Endometrial microvascular endothelial cells (primary cell): ENCODE results near the gene AHDC1. TPM values are rescaled to one million over a fixed set of nuclear protein-coding genes. Genes with fewer than 3 reads are reported as not detected.
"Not testable (repeated sequence)": the region's sequence is repeated elsewhere in the genome, so short reads cannot be mapped to it uniquely, and the experiment has no call there.

Source experiments
- in situ Hi-C: cut with HindIII; loops from 2 replicates; pipeline ENCODE4 v1.10.0; 2017; ENCODE audit warnings: low sequenced_read_pairs, low pct_unique_long_range_greater_than_20kb; ENCODE audit errors: inconsistent ontology term
- total RNA-seq: library from RNA; depleted of rRNA; stranded (reverse); fragments of >200 nt; gene quantifications from one replicate; pipeline ENCODE4 v1.2.3, GENCODE V29; 2015; ENCODE audit errors: inconsistent ontology term

AHDC1 gene
- total RNA-seq, 1 donor from 2014 or later: 3.0 TPM

DNA sequence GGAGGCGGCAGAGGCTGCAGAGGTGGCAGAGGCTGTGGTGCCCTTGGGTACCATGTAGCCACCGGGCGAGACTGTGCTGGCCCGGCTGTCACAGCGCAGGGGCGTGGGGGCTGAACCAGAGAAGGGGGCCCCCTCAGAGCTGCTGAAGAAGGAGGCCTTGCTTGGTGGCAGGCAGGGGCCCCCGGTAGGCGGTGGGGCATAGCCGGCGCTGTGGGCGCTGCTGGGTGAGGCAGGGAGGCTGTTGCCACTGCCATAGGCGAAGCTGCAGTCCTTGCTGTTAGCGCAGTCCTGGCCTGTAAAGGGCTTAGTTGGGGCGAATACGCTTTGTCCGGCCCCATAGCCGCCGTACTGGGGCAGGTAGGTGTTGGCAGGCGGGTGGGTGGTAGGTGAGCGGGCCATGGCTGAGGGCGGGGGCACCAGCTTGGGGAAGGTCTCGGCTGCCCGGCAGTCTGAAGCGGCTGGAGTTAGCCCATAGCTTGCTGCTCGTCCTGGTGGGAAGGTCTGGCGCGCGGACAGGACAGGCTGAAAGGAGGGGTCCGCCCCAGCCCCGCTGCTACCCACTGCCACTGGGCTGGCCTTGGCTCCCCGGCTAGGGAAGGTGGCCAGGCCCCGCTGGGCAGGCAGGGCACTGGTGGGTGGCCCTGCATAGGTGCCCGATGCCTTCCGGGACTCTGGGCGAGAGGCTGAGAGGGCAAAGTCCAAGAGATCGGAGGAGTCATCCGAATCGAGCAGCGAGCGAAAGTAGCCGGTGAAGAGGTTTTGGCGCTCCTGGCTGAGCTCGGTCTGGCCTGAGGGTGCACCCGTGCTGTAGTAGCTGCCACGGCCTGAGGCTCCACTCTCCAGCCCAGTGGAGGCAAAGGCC is 54.9 kb downstream of the AHDC1 start:
- in situ Hi-C loops: no loop called here

GRCh38 chr1:27548136-27548853 is 55.6 kb downstream of the AHDC1 start:
- in situ Hi-C loops: no loop called here

DNA sequence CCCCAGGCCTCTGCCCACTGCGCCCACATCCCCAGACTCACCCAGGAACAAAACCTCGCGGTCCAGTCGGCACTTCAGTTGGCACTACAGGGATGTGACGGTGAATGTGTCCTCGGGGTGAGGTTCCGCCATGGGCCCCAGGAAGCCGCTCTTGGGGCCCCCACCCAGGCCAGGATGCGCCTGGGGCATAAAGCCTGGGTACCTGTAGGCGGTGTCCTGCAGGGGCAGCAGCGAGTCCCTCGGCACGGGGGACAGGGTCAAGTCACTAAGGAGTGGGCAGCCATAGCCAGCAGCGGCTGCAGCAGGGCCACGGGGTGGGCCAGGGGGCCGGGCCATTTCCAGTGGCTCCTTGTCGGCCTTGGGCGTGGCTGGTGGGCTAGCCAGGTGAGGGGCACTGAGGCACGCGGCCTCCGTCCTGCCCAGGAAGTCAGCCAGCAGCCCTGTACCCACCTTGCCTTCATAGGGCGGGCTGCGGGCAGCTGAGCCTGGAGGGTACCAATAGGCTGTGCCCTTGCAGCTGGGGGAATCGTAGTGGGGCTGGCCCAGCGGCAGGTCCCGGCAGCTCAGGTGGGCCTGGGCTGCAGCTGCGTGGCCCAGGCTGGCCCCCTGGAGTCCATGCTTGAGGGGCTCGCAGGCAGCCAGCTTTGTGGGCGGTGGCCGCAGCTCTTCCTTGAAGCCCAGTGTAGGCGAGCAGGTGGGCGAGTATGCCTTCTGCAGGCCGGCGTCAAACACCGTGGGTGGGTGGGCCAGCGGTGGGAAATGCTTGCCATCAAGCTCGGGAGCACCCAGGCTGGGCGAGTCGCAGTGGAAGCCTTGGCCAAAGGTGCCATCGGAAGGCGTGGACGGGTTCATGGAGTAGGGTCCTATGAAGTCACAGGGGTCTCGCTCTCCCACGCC is 56.5 kb downstream of the AHDC1 start:
- in situ Hi-C loops: no loop called here

GRCh38 chr1:27545876-27546275 is 58.1 kb downstream of the AHDC1 start:
- in situ Hi-C loops: no loop called here

DNA sequence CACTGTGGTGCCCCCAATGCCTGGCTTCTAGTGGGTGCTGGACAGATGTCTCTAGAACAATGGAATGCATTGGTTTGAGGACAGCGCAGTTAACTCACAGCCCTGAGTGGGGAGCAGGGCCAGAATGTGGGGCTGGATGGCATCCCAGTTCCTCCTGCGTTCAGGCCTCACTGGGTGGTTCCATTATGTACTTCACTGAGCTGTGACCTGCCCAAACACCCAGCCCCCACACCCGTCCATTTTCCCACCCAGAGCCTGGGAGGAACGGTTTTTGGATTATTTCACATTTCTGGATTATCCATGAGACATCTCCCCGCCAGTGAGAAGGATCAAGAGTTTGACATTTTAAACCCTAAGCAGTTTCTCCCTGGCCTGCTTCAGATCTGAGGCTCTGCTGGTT is 58.7 kb downstream of the AHDC1 start:
- in situ Hi-C loops: no loop called here

DNA sequence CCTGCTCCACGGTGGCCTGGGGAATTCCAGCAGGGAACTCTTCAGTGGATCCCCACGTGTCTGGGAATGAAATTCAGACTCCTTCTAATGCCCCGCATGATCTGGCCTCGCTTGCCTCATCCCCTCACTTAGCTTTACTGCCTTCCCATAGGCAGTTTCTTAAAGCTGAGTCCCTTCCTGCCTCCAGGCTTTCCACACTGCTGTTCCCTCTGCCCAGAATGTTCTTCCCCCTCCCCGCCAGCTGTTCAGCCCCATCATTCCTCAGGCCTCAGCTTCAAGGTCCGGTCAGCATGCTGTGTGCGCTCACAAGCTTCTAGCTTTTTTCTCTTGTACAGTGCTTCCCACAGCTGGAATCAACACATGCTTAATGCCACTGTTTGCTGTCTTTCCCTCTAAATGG is 59.1 kb downstream of the AHDC1 start:
- in situ Hi-C loops: no loop called here

DNA sequence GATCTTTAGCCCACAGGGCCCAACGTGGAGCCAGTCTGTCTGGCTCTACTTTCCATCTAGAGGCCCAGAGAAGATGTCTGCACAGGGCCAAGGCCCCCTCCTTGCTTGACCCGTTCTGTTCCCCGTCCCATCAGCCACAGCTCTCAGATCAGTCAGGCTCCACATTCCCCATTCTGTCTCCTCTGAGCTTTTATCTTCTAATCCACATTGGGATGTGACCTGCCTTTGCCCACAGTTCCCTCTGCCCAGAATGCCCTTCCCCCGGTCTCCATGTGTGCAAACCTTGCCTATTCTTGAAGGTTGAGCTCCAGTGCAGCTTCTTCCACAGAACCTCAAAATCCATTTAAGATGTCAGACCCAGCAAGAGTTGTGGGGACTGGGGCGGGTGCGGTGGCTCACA is 60.7 kb downstream of the AHDC1 start:
- in situ Hi-C loops: no loop called here

DNA sequence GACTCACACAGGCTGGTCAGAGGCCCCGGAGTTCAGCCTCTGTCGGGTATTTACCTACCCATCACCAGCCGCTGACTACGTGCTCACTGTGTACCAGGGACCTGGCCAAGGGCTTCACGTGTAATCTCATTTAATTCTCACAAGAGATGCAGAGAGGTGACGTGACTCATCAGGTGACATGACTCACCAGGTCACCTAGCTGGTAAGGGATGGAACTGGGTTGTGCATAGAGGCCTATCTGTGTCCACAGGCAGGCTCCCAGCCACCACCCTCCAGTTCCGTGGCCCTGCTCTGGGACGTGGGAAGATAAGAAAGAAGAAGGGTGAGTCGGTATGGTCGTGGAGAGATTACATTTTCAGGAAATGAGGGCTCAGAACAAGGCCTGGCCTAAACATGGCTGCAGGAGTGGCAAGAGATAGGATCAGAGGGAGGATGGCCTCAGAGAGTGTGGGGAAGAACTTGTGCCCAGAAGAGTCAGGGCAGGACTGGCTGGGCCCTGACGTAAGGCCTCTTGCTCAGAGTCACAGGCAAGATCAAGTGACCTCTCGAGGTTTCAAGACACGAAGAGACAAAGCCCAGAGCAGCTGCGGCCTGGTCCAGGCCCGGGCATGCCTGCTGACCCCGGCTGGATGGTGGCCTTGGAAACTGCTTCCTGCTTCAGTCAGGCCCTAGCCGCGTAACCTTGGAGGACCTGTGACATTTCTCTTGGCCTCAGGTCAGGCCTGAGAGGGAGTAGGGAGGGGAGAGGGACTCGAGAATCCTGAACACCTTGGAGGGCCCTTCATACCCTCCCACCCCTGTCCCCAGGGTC is 61.3 kb downstream of the AHDC1 start:
- in situ Hi-C loops: no loop called here

DNA sequence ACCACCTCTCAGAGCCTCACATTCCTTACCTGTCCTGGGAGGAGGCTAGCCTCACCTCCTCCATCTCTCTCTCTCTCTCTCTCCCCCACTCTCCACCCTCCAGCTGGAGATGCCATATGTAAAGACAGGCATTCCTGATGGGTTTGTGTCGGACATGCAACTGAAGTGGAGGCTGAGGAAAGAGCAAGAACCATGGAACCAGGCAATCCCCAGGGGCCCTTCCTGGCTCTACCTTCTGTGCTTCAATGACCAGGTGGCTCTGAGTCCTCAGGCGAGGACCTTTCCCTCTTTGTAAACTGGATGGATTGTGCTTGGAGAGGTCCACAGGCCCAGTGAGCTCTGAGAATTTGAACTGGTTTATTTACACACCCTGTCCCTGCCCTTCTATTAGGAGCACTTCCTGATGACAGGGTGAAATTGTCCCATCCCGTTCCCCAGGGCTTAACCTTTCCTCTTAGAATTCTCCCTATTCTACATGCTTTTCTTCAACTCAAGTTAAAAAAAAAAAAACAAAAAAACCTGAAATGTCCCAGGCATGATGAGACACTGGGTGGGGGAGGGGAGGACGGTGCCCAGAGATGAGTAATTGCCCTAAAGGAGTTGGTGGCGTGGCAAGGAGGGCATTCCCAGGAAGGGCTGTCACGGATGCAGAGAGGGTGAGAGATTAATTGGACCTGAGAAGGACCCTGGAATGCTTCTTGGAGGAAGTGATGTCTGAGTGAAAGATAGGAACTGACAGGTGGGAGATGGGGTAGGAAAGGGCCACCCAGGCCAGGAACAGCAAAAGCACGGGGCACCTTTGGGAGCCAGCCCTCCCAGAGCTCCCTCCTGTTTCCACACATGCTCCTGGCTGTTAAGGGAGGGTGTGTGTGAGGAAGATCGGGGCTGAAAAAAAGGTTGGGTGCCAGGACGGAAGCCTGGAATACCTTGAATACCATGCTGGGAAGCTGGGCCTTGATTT is 63.8 kb downstream of the AHDC1 start:
- in situ Hi-C loops: no loop called here

- in situ Hi-C loops: no loop called here
These were observed 65.2 kb downstream of the AHDC1 start for GRCh38 chr1:27538793-27539192.

DNA sequence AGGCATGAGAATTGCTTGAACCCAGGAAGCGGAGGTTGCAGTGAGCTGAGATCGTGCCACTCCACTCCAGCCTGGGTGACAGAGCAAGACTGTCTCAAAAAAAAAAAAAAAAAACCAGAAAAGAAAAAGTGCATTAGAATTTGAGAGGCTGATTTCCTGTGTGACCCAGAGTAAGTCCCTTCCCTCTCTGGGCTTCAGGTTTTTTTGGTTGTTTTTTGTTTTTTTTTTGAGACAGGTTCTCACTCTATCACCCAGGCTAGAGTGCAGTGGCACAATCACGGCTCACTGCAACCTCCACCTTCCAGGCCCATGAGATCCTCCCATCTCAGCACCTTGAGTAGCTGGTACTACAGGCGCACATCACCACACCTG is 65.7 kb downstream of the AHDC1 start:
- in situ Hi-C loops: not testable (repeated sequence)

DNA sequence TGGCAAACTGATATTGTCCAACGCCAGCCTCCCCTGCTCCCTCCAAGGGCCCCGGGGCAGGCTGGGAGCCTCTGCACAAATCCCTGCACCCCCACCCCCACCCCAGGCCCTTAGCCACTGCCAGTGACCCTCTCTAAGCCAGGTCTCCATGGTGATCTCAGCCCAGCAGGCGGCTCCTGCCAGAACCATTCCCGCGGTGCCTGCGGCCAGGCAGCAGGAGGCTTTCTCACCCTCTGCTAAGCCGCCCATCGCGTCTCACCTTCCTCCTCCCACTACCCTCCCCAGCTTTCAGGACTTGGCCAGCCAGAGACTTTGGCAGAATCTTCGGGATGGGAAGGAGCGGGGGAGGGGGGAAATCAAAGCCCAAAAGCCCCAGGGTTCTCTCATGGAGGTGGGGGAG is 67.2 kb downstream of the AHDC1 start:
- in situ Hi-C loops: no loop called here

GRCh38 chr1:27536010-27536757 is 67.8 kb downstream of the AHDC1 start:
- in situ Hi-C loops: no loop called here

DNA sequence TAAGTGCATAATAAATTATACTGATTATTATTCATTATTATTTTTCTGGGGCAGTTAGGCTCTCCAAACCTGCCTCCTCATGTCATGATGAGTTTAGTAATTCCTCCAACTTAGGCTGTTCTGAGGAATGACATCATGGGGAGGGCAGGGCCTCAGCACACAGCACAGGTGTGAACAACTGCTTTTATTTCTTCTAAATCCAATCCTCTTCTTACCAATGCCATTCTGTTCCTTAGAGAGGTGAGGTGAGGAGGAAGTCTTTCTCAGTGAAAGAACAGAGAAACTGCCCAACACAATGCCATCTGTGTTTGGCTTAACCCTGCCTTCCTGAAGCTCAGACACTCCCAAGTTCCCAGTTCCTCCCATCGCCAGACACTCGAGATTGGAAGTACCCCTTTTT is 68.6 kb downstream of the AHDC1 start:
- in situ Hi-C loops: no loop called here

DNA sequence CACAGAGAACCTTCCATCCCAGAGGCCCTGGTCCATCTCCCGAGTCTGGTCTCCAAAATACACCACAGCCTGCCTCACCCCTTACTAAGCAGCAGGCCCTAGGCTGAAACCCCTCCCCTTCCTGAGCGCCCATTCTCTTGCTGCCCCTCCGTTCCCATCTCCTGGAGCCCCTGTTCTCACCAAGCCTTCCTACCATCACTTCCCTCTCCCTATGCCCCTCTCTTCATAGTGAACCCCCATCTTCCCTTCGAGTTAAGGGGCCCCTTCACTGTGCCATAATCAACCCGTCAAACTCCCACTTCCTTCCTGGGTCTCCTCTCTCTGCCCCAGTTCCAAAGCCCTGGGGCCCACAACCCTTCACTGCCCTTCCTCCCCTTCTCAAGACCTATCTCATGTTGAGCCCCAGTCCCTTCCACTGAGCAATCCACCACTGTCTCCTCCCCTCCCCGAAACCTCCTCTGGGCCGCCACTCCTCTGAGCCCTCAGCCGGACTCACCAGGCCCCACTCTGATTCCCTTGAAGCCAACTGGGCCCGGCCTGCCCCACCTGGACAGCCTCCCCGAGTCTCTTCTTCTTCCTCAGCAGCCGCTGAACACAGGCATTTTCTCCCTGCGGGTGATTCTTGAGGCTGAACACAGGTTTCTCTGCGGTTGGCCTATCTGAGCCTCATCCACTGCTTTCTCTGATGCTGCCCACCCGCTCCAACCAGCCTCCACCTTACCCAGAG is 71.8 kb downstream of the AHDC1 start:
- in situ Hi-C loops: no loop called here

- in situ Hi-C loops: no loop called here
These were observed 73.8 kb downstream of the AHDC1 start for GRCh38 chr1:27530192-27530591.

DNA sequence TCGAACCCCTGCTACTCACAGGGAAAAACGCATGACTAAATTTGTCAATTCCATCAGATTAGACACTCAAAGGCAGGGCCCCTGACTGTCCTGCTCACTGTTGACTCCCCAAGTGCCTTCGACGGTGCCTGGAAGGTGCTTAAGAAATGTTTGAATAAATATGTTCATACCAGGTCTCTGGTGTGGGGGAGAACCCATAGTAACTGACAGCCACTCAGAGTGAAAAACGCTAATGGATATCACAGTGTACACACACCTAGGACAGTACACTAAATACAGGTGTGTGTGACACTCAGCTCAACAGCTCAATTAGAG is 74.3 kb downstream of the AHDC1 start:
- in situ Hi-C loops: no loop called here
